Body of pancreas (tissue), 4 donors: ENCODE results near the gene MIGA1.

ENCODE experiments used
- CTCF ChIP-seq, 7 experiments: fragments of 450-650 bp in 4 of 7; fragments of 200-600 bp in 3 of 7; sonication (generic) in 3 of 7; IDR thresholded peaks; one replicate each; pipeline ENCODE4 v1.5.1; 2016 to 2019; ENCODE audit warnings: antibody characterized with exemption in 7 of 7
- POLR2A ChIP-seq, 3 donors: fragments of 450-650 bp; IDR thresholded peaks; one replicate each; pipeline ENCODE4 v1.6.1; 2016; ENCODE audit warnings: antibody characterized with exemption in 3 of 3, mild to moderate bottlenecking in 2 of 3

GRCh38 chr1:77881061-77881460, 101.6 kb downstream of the MIGA1 start:
- TF ChIP-seq CTCF (IDR thresholded peaks at IDR 0.05) (no peak), POLR2A (IDR thresholded peaks at IDR 0.05) (no peak)
